SH-SY5Y (cell line): ENCODE results near the gene LMCD1.

Experiments
- GATA2 ChIP-seq: IDR thresholded peaks from 2 replicates; pipeline ENCODE4 v1.6.1; 2011; ENCODE audit warnings: mild to moderate bottlenecking, low read depth, low read length
- GATA3 ChIP-seq: IDR thresholded peaks from 2 replicates; pipeline ENCODE4 v1.6.1; 2011; ENCODE audit warnings: low read depth, mild to moderate bottlenecking, low read length, moderate library complexity

DNA sequence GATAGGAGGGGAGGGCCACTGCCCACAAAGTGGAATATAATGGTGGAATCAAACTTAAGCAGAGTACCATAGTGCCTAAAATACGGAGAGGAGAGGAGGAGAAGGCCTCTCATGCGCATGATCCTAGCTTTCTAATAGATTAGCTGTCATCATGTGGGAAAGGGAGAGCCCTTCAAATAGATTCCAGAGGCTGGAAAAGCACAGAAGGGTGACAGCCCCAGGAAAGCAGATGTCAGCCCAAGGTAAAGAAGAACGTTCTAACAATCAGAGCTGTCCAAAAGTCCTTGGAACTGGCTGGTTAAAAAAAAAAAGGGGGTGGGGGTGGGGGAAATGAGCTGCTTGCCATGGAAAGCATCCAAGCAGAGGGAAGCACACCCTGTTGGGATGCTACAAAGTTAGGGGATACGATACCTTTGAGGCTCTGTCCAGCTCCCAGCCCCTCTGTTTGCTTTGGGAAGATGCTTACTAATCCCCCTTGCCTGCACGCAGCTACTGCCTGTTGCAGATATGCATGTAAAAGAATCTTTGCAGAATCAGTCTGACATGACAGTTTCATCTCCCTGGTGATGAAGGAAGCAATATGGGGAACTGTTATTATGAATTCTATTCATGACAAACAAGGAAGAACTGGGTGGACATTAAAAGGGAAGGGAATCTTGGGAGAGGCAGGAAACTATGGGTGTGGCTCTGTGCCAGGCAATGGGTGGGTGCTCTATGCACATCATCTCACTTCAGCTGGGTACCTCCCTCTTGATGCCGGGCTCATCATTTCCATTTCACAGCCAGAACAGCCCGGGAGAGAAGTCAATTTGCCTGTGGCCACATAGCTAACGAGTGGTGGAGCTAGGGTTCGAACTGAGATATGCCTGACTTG, 10.1 kb upstream of the LMCD1 start:
- no peak for TF ChIP-seq GATA3
- no peak for TF ChIP-seq GATA2
